H9 (cell line): Measurements from ENCODE around the gene AEBP2. TPM values are rescaled to one million over a fixed set of nuclear protein-coding genes. Genes with fewer than 3 reads are reported as not detected.

Experiments used
- DNase-seq: peaks from one replicate; pipeline ENCODE4 v3.0.0-alpha.2; 2017
- H2AFZ ChIP-seq: one replicate; pipeline ENCODE4 v1.6.1; 2013; ENCODE audit warnings: mild to moderate bottlenecking, low read length, control low read depth, moderate library complexity
- H2AK5ac ChIP-seq: 2 replicates; pipeline ENCODE4 v1.6.1; 2013; ENCODE audit warnings: low read length, control low read depth, mixed read lengths; ENCODE audit not compliant: insufficient read length
- H2BK120ac ChIP-seq: one replicate; pipeline ENCODE4 v1.6.1; 2013; ENCODE audit warnings: low read depth, mild to moderate bottlenecking, low read length, control low read depth, inconsistent platforms; ENCODE audit not compliant: poor library complexity, severe bottlenecking
- H2BK12ac ChIP-seq: 2 replicates; pipeline ENCODE4 v1.6.1; 2013; ENCODE audit warnings: low read length, control low read depth, mixed read lengths, low read depth; ENCODE audit not compliant: insufficient read length
- H2BK15ac ChIP-seq: 2 replicates; pipeline ENCODE4 v1.6.1; 2013; ENCODE audit warnings: low read depth, low read length, control low read depth
- H2BK20ac ChIP-seq: one replicate; pipeline ENCODE4 v1.6.1; 2013; ENCODE audit warnings: low read depth, mild to moderate bottlenecking, low read length, control low read depth, inconsistent platforms; ENCODE audit not compliant: poor library complexity, severe bottlenecking
- H2BK5ac ChIP-seq: 2 replicates; pipeline ENCODE4 v1.6.1; 2013; ENCODE audit warnings: low read length, control low read depth, mixed read lengths; ENCODE audit not compliant: insufficient read length
- H3K14ac ChIP-seq: 2 replicates; pipeline ENCODE4 v1.6.1; 2013; ENCODE audit warnings: low read length, control low read depth; ENCODE audit not compliant: insufficient read depth
- H3K18ac ChIP-seq: 2 replicates; pipeline ENCODE4 v1.6.1; 2013; ENCODE audit warnings: low read depth, mild to moderate bottlenecking, mixed read lengths, low read length, control low read depth; ENCODE audit not compliant: insufficient read length
- H3K23ac ChIP-seq: 2 replicates; pipeline ENCODE4 v1.6.1; 2013; ENCODE audit warnings: low read length, control low read depth, mixed read lengths, low read depth; ENCODE audit not compliant: insufficient read length
- H3K23me2 ChIP-seq: 2 replicates; pipeline ENCODE4 v1.6.1; 2013; ENCODE audit warnings: low read depth, mild to moderate bottlenecking, mixed read lengths, low read length, control low read depth; ENCODE audit not compliant: insufficient read length, poor library complexity, severe bottlenecking
- H3K27ac ChIP-seq: 2 replicates; pipeline ENCODE4 v1.5.1; 2013; ENCODE audit warnings: low read length, control low read depth, mixed read lengths, low read depth; ENCODE audit not compliant: insufficient read length
- H3K27me3 ChIP-seq: 2 replicates; pipeline ENCODE4 v1.6.1; 2013; ENCODE audit warnings: low read length, control low read depth, inconsistent platforms; ENCODE audit not compliant: insufficient read depth
- H3K4ac ChIP-seq: 2 replicates; pipeline ENCODE4 v1.6.1; 2013; ENCODE audit warnings: low read depth, mild to moderate bottlenecking, control low read depth, inconsistent platforms, low read length, moderate library complexity
- H3K4me1 ChIP-seq: 2 replicates; pipeline ENCODE4 v1.6.1; 2013; ENCODE audit warnings: low read length, control low read depth, inconsistent platforms; ENCODE audit not compliant: insufficient read depth
- H3K4me2 ChIP-seq: 2 replicates; pipeline ENCODE4 v1.6.1; 2013; ENCODE audit warnings: low read length, control low read depth, mixed read lengths; ENCODE audit not compliant: insufficient read length, insufficient read depth
- H3K56ac ChIP-seq: 2 replicates; pipeline ENCODE4 v1.6.1; 2013; ENCODE audit warnings: low read depth, mild to moderate bottlenecking, mixed read lengths, low read length, control low read depth; ENCODE audit not compliant: insufficient read length
- H3K79me1 ChIP-seq: 2 replicates; pipeline ENCODE4 v1.6.1; 2013; ENCODE audit warnings: low read depth, mild to moderate bottlenecking, moderate library complexity, low read length, control low read depth, inconsistent platforms; ENCODE audit not compliant: insufficient read depth, poor library complexity, severe bottlenecking
- H3K79me2 ChIP-seq: 2 replicates; pipeline ENCODE4 v1.6.1; 2013; ENCODE audit warnings: low read length, control low read depth, inconsistent platforms; ENCODE audit not compliant: insufficient read depth
- H3K9ac ChIP-seq: 2 replicates; pipeline ENCODE4 v1.6.1; 2013; ENCODE audit warnings: low read length, control low read depth, mixed read lengths; ENCODE audit not compliant: insufficient read length; ENCODE audit errors: extremely low read depth
- H3K9me3 ChIP-seq: one replicate; pipeline ENCODE4 v1.6.1; 2013; ENCODE audit warnings: low read depth, low read length, inconsistent platforms; ENCODE audit not compliant: control insufficient read depth
- H3T11ph ChIP-seq: one replicate; pipeline ENCODE4 v1.6.1; 2013; ENCODE audit warnings: mild to moderate bottlenecking, low read length, control low read depth, inconsistent platforms
- H4K20me1 ChIP-seq: one replicate; pipeline ENCODE4 v1.6.1; 2013; ENCODE audit not compliant: control insufficient read depth, insufficient read length, insufficient read depth
- H4K5ac ChIP-seq: 2 replicates; pipeline ENCODE4 v1.6.1; 2013; ENCODE audit warnings: low read depth, mild to moderate bottlenecking, mixed read lengths, low read length, control low read depth; ENCODE audit not compliant: insufficient read length
- H4K8ac ChIP-seq: replicated peaks from 2 replicates; pipeline ENCODE4 v1.6.1; 2013; ENCODE audit warnings: low read length, control low read depth, mixed read lengths, low read depth; ENCODE audit not compliant: insufficient read length
- H4K91ac ChIP-seq: 2 replicates; pipeline ENCODE4 v1.6.1; 2013; ENCODE audit warnings: low read depth, mild to moderate bottlenecking, moderate library complexity, mixed read lengths, low read length, control low read depth; ENCODE audit not compliant: insufficient read length
- H3K27ac Mint-ChIP-seq, 3 experiments: 2 replicates in 2 of 3; 3 replicates in 1 of 3; pipeline ENCODE4 v1.8.0; 2020 to 2021; ENCODE audit warnings: mixed read lengths in 3 of 3, mild to moderate bottlenecking in 1 of 3, moderate library complexity in 1 of 3
- H3K27me3 Mint-ChIP-seq: 2 replicates; pipeline ENCODE4 v1.8.0; 2021; ENCODE audit warnings: low read depth, mild to moderate bottlenecking, moderate library complexity, mixed read lengths
- H3K36me3 Mint-ChIP-seq, 3 experiments: 2 replicates in 2 of 3; 3 replicates in 1 of 3; pipeline ENCODE4 v1.8.0; 2020 to 2021; ENCODE audit warnings: low read depth in 3 of 3, mixed read lengths in 3 of 3; ENCODE audit not compliant: insufficient read depth in 1 of 3
- H3K4me1 Mint-ChIP-seq, 2 experiments: 2 replicates each; pipeline ENCODE4 v1.8.0; 2020; ENCODE audit warnings: mixed read lengths in 2 of 2
- H3K4me3 Mint-ChIP-seq, 2 experiments: 2 replicates in 1 of 2; 3 replicates in 1 of 2; pipeline ENCODE4 v1.8.0; 2020 to 2021; ENCODE audit warnings: mild to moderate bottlenecking in 2 of 2, mixed read lengths in 2 of 2, moderate library complexity in 1 of 2
- H3K9me3 Mint-ChIP-seq, 2 experiments: 2 replicates in 1 of 2; 3 replicates in 1 of 2; pipeline ENCODE4 v1.8.0; 2020; ENCODE audit warnings: mild to moderate bottlenecking in 2 of 2, mixed read lengths in 2 of 2, moderate library complexity in 1 of 2
- CTCF ChIP-seq: fragments of 200-600 bp; sonication (generic); conservative IDR thresholded peaks from 3 replicates; pipeline ENCODE4 v1.8.0; 2021; ENCODE audit warnings: antibody characterized with exemption, mild to moderate bottlenecking
- WGBS: extraction: QIAGEN DNeasy Blood & Tissue Kit; methylation state at CpG from one replicate; pipeline ENCODE4 v1.1.7; 2013; ENCODE audit warnings: missing lambda C conversion rate, low lambda C conversion rate, mixed read lengths; ENCODE audit not compliant: insufficient read length; ENCODE audit errors: extremely low coverage; 5-methylcytosine and 5-hydroxymethylcytosine counted together
- total RNA-seq: library from RNA; stranded (reverse); gene quantifications from 2 replicates; pipeline ENCODE4 v1.2.1, GENCODE V29; 2021

AEBP2 gene
- total RNA-seq, 1 experiment from 2014 or later = 82.8 TPM

- H3K4me3 Mint-ChIP-seq = peak overlapping the region; percentile 23 to 100; a peak in 3 of 5 replicates
- Histone ChIP-seq H3K4me1 (peaks cover 6% of the 10 kb centered on the region; the same call in 1 of the 2 replicates), H4K91ac (no peak overlapping the region), H3T11ph (no peak overlapping the region), H2BK12ac (no peak overlapping the region), H3K9ac (no peak overlapping the region), H3K4me2 (no peak overlapping the region), H2AK5ac (no peak overlapping the region), H3K79me1 (no peaks in the 10 kb centered on the region), H2BK120ac (no peak overlapping the region), H3K23ac (no peak overlapping the region), H4K20me1 (no peaks in the 10 kb centered on the region), H2BK15ac (no peak overlapping the region), H3K14ac (no peak overlapping the region), H3K27me3 (no peaks in the 10 kb centered on the region), H3K9me3 (no peaks in the 10 kb centered on the region), H3K27ac (no peak overlapping the region), H2AFZ (no peak overlapping the region), H4K5ac (no peak overlapping the region), H3K23me2 (no peaks in the 10 kb centered on the region), H3K4ac (no peak overlapping the region), H3K18ac (no peak overlapping the region), H3K79me2 (peaks cover 72% of the 10 kb centered on the region), H2BK20ac (no peak overlapping the region), H2BK5ac (no peak overlapping the region), H3K56ac (no peak overlapping the region), H4K8ac (no peak overlapping the region)
- H3K9me3 Mint-ChIP-seq = peaks cover 3 to 6% of the 10 kb centered on the region in 2 experiments; a peak in 4 of 5 replicates
- H3K27me3 Mint-ChIP-seq = no peaks in the 10 kb centered on the region; the same call in 1 of the 2 replicates
- no peak for TF ChIP-seq CTCF
- H3K4me1 Mint-ChIP-seq = peaks cover 47 to 55% of the 10 kb centered on the region in 2 experiments
- no peak for DNase-seq
- peaks cover 28 to 49% (median 43%) of the 10 kb centered on the region in 3 experiments for H3K36me3 Mint-ChIP-seq
- no CpG with 5 or more reads among the region's 4 CpGs for WGBS
- no peak overlapping the region for H3K27ac Mint-ChIP-seq
Observed at GRCh38 chr12:19443585-19443984, 4.3 kb downstream of the AEBP2 start.
